ENCODE measurements around the gene PGF.

PGF gene

GRCh38 chr14:74984236-74985027 lies 29.0 kb upstream of the PGF start:
- no peak overlapping the region for H3K27ac ChIP-seq (ENCODE audit: low read length)
- no peaks in the 10 kb centered on the region for H3K36me3 ChIP-seq (ENCODE audit: control insufficient read depth in 1 of 2, insufficient read depth in 2 of 2, low read length in 2 of 2)
- H3K4me3 ChIP-seq (ENCODE audit: low read depth in 1 of 2, low read length in 2 of 2) = no peak overlapping the region
- H3K27me3 ChIP-seq (ENCODE audit: low read depth, low read length) = no peaks in the 10 kb centered on the region
- no peaks in the 10 kb centered on the region for H3K4me1 ChIP-seq (ENCODE audit: control insufficient read depth in 1 of 2, insufficient read depth in 2 of 2, low read length in 2 of 2)
- H3K9me3 ChIP-seq (ENCODE audit: control insufficient read depth in 1 of 2, low read length in 2 of 2) = no peaks in the 10 kb centered on the region

GRCh38 chr14:74983343-74983742 lies 27.9 kb upstream of the PGF start:
- H3K4me1 ChIP-seq (ENCODE audit: control insufficient read depth in 1 of 2, insufficient read depth in 2 of 2, low read length in 2 of 2) = no peaks in the 10 kb centered on the region
- H3K36me3 ChIP-seq (ENCODE audit: control insufficient read depth in 1 of 2, insufficient read depth in 2 of 2, low read length in 2 of 2) = no peaks in the 10 kb centered on the region
- H3K4me3 ChIP-seq (ENCODE audit: low read depth in 1 of 2, low read length in 2 of 2) = no peak overlapping the region
- no peak overlapping the region for H3K27ac ChIP-seq (ENCODE audit: low read length)
- no peaks in the 10 kb centered on the region for H3K27me3 ChIP-seq (ENCODE audit: low read depth, low read length)
- no peaks in the 10 kb centered on the region for H3K9me3 ChIP-seq (ENCODE audit: control insufficient read depth in 1 of 2, low read length in 2 of 2)

GRCh38 chr14:74982661-74983060 lies 27.3 kb upstream of the PGF start:
- Histone ChIP-seq H3K4me1 (ENCODE audit: control insufficient read depth in 1 of 2, insufficient read depth in 2 of 2, low read length in 2 of 2) (no peaks in the 10 kb centered on the region), H3K9me3 (ENCODE audit: control insufficient read depth in 1 of 2, low read length in 2 of 2) (no peaks in the 10 kb centered on the region), H3K27me3 (ENCODE audit: low read depth, low read length) (no peaks in the 10 kb centered on the region), H3K27ac (ENCODE audit: low read length) (no peak overlapping the region), H3K36me3 (ENCODE audit: control insufficient read depth in 1 of 2, insufficient read depth in 2 of 2, low read length in 2 of 2) (no peaks in the 10 kb centered on the region), H3K4me3 (ENCODE audit: low read depth in 1 of 2, low read length in 2 of 2) (no peak overlapping the region)

- no peaks in the 10 kb centered on the region for H3K36me3 ChIP-seq (ENCODE audit: control insufficient read depth in 1 of 2, insufficient read depth in 2 of 2, low read length in 2 of 2)
- no peak overlapping the region for H3K4me3 ChIP-seq (ENCODE audit: low read depth in 1 of 2, low read length in 2 of 2)
- H3K27me3 ChIP-seq (ENCODE audit: low read depth, low read length) = no peaks in the 10 kb centered on the region
- H3K27ac ChIP-seq (ENCODE audit: low read length) = no peak overlapping the region
- H3K9me3 ChIP-seq (ENCODE audit: control insufficient read depth in 1 of 2, low read length in 2 of 2) = no peaks in the 10 kb centered on the region
- H3K4me1 ChIP-seq (ENCODE audit: control insufficient read depth in 1 of 2, insufficient read depth in 2 of 2, low read length in 2 of 2) = no peaks in the 10 kb centered on the region
These were observed 26.4 kb upstream of the PGF start for GRCh38 chr14:74981833-74982232.

- no peaks in the 10 kb centered on the region for H3K36me3 ChIP-seq (ENCODE audit: control insufficient read depth in 1 of 2, insufficient read depth in 2 of 2, low read length in 2 of 2)
- no peaks in the 10 kb centered on the region for H3K4me1 ChIP-seq (ENCODE audit: control insufficient read depth in 1 of 2, insufficient read depth in 2 of 2, low read length in 2 of 2)
- no peaks in the 10 kb centered on the region for H3K9me3 ChIP-seq (ENCODE audit: control insufficient read depth in 1 of 2, low read length in 2 of 2)
- H3K27me3 ChIP-seq (ENCODE audit: low read depth, low read length) = no peaks in the 10 kb centered on the region
- no peak overlapping the region for H3K27ac ChIP-seq (ENCODE audit: low read length)
- H3K4me3 ChIP-seq (ENCODE audit: low read depth in 1 of 2, low read length in 2 of 2) = no peak overlapping the region
These were observed 26.0 kb upstream of the PGF start for GRCh38 chr14:74981462-74981782.

GRCh38 chr14:74980731-74981461 lies 25.5 kb upstream of the PGF start:
- H3K27me3 ChIP-seq (ENCODE audit: low read depth, low read length) = no peaks in the 10 kb centered on the region
- no peak overlapping the region for H3K27ac ChIP-seq (ENCODE audit: low read length)
- H3K36me3 ChIP-seq (ENCODE audit: control insufficient read depth in 1 of 2, insufficient read depth in 2 of 2, low read length in 2 of 2) = no peaks in the 10 kb centered on the region
- H3K4me1 ChIP-seq (ENCODE audit: control insufficient read depth in 1 of 2, insufficient read depth in 2 of 2, low read length in 2 of 2) = no peaks in the 10 kb centered on the region
- H3K4me3 ChIP-seq (ENCODE audit: low read depth in 1 of 2, low read length in 2 of 2) = no peak overlapping the region
- no peaks in the 10 kb centered on the region for H3K9me3 ChIP-seq (ENCODE audit: control insufficient read depth in 1 of 2, low read length in 2 of 2)

GRCh38 chr14:74980398-74980730 lies 25.0 kb upstream of the PGF start:
- H3K4me3 ChIP-seq (ENCODE audit: low read depth in 1 of 2, low read length in 2 of 2) = no peak overlapping the region
- H3K9me3 ChIP-seq (ENCODE audit: control insufficient read depth in 1 of 2, low read length in 2 of 2) = no peaks in the 10 kb centered on the region
- H3K27ac ChIP-seq (ENCODE audit: low read length) = no peak overlapping the region
- H3K36me3 ChIP-seq (ENCODE audit: control insufficient read depth in 1 of 2, insufficient read depth in 2 of 2, low read length in 2 of 2) = no peaks in the 10 kb centered on the region
- no peaks in the 10 kb centered on the region for H3K27me3 ChIP-seq (ENCODE audit: low read depth, low read length)
- H3K4me1 ChIP-seq (ENCODE audit: control insufficient read depth in 1 of 2, insufficient read depth in 2 of 2, low read length in 2 of 2) = no peaks in the 10 kb centered on the region

GRCh38 chr14:74979442-74980397 lies 24.3 kb upstream of the PGF start:
- H3K27me3 ChIP-seq (ENCODE audit: low read depth, low read length) = no peaks in the 10 kb centered on the region
- no peaks in the 10 kb centered on the region for H3K36me3 ChIP-seq (ENCODE audit: control insufficient read depth in 1 of 2, insufficient read depth in 2 of 2, low read length in 2 of 2)
- no peak overlapping the region for H3K27ac ChIP-seq (ENCODE audit: low read length)
- no peaks in the 10 kb centered on the region for H3K9me3 ChIP-seq (ENCODE audit: control insufficient read depth in 1 of 2, low read length in 2 of 2)
- no peak overlapping the region for H3K4me3 ChIP-seq (ENCODE audit: low read depth in 1 of 2, low read length in 2 of 2)
- H3K4me1 ChIP-seq (ENCODE audit: control insufficient read depth in 1 of 2, insufficient read depth in 2 of 2, low read length in 2 of 2) = peaks cover 0 to 2% of the 10 kb centered on the region in 2 donors

GRCh38 chr14:74979029-74979428 lies 23.6 kb upstream of the PGF start:
- Histone ChIP-seq H3K9me3 (ENCODE audit: control insufficient read depth in 1 of 2, low read length in 2 of 2) (no peaks in the 10 kb centered on the region), H3K4me3 (ENCODE audit: low read depth in 1 of 2, low read length in 2 of 2) (no peak overlapping the region), H3K27ac (ENCODE audit: low read length) (no peak overlapping the region), H3K27me3 (ENCODE audit: low read depth, low read length) (no peaks in the 10 kb centered on the region), H3K36me3 (ENCODE audit: control insufficient read depth in 1 of 2, insufficient read depth in 2 of 2, low read length in 2 of 2) (no peaks in the 10 kb centered on the region), H3K4me1 (ENCODE audit: control insufficient read depth in 1 of 2, insufficient read depth in 2 of 2, low read length in 2 of 2) (peaks cover 0 to 8% of the 10 kb centered on the region in 2 donors)

- H3K9me3 ChIP-seq (ENCODE audit: control insufficient read depth in 1 of 2, low read length in 2 of 2) = no peaks in the 10 kb centered on the region
- H3K36me3 ChIP-seq (ENCODE audit: control insufficient read depth in 1 of 2, insufficient read depth in 2 of 2, low read length in 2 of 2) = no peaks in the 10 kb centered on the region
- no peak overlapping the region for H3K4me3 ChIP-seq (ENCODE audit: low read depth in 1 of 2, low read length in 2 of 2)
- no peaks in the 10 kb centered on the region for H3K27me3 ChIP-seq (ENCODE audit: low read depth, low read length)
- H3K27ac ChIP-seq (ENCODE audit: low read length) = no peak overlapping the region
- H3K4me1 ChIP-seq (ENCODE audit: control insufficient read depth in 1 of 2, insufficient read depth in 2 of 2, low read length in 2 of 2) = peaks cover 0 to 8% of the 10 kb centered on the region in 2 donors
These were observed 23.1 kb upstream of the PGF start for GRCh38 chr14:74978416-74978947.

- no peak overlapping the region for H3K4me3 ChIP-seq (ENCODE audit: low read depth in 1 of 2, low read length in 2 of 2)
- no peak overlapping the region for H3K27ac ChIP-seq (ENCODE audit: low read length)
- H3K9me3 ChIP-seq (ENCODE audit: control insufficient read depth in 1 of 2, low read length in 2 of 2) = no peaks in the 10 kb centered on the region
- H3K4me1 ChIP-seq (ENCODE audit: control insufficient read depth in 1 of 2, insufficient read depth in 2 of 2, low read length in 2 of 2) = peaks cover 0 to 8% of the 10 kb centered on the region in 2 donors
- no peaks in the 10 kb centered on the region for H3K27me3 ChIP-seq (ENCODE audit: low read depth, low read length)
- H3K36me3 ChIP-seq (ENCODE audit: control insufficient read depth in 1 of 2, insufficient read depth in 2 of 2, low read length in 2 of 2) = no peaks in the 10 kb centered on the region
These were observed 22.5 kb upstream of the PGF start for GRCh38 chr14:74977901-74978385.
